Left forelimb (tissue), 1 donor: ENCODE results near the gene PAQR3.

Source experiments
- DNase-seq: peaks from one replicate; pipeline ENCODE4 v3.0.0-alpha.2; 2018; ENCODE audit warnings: low spot score

PAQR3 gene

GRCh38 chr4:78938868-78939666, at the start of gene PAQR3:
Gene PAQR3 (minus strand): TSS chr4:78939438. CDS start chr4:78939224, 214 bp downstream.
- DNase-seq, result peak; percentile 90

DNA sequence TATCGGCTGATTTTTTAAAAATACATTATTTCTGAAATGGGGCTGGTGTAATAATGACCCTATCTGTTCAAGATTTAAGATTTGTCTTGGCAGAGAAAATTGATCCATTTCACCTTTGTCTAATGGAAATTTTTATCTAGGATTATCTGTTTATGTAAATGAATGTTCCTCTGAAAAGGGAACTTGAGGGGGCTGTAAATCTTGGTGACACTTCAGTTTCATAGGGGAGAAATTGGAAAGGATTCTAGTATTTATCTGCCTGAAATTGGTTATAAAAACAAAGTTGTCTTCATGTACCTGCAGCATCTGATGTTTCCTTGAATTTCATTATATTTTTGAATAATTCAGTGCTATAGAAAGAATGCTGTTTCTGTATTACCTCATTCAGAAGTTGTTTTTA, 48.4 kb upstream of the PAQR3 start:
- DNase-seq, result no peak

DNA sequence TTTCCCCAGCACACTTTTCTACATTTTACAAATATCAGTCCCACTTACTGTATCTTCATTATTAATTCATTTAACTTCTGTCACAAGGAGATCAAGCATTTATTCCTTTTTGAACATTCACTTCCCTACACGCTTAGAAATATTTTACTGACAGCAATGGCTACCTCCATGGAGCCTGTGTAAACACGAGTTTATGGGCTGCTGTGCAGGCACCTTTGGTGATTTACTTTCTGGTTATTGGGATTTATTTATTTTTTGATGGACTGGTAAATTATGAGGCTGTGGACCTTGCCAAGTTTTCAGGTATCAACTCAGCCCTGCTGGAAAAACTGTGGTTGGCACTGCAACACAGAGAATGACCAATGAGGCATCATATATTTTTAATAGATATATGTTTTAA, 45.4 kb upstream of the PAQR3 start:
- DNase-seq, result no peak

DNA sequence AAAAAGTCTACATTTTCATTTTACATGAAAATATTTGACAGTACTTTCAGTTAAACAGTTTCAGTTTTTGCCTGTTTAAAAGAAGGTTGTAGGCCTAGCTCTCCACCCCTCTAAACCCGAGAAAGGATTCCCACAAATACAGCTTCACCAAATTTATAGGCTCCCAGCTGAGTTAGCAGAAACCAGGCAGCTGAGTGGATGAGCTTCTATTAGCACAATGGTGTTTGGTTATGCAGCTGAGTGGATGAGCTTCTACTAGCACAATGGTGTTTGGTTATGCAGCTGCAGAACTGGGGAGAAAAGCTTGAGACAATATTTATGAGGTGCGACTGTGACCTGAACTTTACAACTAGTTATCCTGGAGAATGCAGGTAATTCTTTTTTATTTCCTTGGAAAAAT, 36.6 kb upstream of the PAQR3 start:
- no peak for DNase-seq

GRCh38 chr4:78971776-78972175, 32.5 kb upstream of the PAQR3 start:
- no peak for DNase-seq

- no peak for DNase-seq
Observed at GRCh38 chr4:78971326-78971725, 32.1 kb upstream of the PAQR3 start.

DNA sequence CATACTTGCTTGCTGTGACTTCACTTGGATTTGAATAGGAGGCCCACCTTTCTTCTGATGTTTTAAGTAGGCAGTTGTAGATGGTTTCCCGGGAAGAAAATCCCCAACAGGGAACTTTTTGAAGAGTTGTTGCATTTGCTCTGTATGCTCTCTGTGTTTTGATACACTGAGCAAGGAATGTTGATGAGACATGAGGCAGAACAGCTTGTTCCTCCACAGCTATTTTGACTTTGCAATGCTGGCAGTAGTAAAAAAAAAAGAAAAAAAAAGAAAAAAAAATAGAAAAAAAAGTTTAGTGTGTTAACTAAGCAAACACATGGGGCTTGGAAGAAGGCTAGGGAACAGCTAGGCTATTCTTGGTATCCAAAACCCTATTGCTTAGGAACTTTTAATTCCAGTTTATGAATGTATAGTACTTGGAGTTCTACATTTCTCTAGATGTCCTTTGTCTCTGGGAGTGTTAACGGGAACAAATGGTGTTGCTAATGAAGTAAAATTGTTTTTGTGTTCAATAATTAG, 23.4 kb upstream of the PAQR3 start:
- DNase-seq, result no peak

- DNase-seq, result no peak
Observed at GRCh38 chr4:78960926-78961325, 21.7 kb upstream of the PAQR3 start.

- no peak for DNase-seq
Observed at GRCh38 chr4:78956975-78957374, 17.7 kb upstream of the PAQR3 start.

DNA sequence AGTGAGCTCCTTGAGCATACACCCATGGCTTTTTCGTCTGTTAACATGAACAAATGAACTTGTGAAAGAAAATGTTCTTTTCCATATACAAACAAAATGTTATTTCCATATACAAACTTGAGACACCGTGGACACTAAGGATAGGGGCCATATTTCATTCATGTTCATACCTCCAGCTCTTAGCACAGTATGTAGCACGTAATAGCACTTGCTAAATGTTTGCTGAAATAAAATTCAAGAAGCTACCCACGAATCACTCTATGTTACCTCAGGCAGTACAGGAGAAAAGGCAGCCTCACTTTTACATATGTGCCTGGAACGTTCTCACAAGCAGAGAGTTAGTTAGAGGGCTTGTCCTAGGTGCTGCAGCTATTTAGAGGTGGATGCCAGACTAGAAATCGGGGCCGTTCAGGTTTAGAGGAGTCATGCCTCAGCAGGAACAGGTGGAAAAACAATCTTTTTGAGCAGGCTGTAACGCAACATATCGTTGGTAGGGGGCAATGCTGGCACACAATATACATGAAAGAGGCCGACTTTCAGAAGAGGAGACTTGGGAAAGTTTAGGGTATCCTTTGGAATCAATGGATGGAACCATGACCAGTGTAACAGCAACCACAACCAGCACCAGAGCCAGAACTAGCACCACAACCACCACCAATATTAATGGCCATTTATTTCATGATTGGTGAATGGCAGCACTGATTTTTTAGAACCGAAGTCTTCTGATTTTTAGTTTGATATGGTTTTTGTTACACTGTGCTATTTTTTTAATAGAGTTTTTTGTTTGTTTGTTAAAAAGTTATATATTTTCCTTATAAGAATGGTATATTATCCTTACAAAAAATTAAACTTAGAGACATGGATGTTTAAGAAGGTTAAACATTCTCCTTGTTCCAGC, 14.8 kb upstream of the PAQR3 start:
- DNase-seq, result no peak

GRCh38 chr4:78953231-78953630, 14.0 kb upstream of the PAQR3 start:
- DNase-seq, result no peak

DNA sequence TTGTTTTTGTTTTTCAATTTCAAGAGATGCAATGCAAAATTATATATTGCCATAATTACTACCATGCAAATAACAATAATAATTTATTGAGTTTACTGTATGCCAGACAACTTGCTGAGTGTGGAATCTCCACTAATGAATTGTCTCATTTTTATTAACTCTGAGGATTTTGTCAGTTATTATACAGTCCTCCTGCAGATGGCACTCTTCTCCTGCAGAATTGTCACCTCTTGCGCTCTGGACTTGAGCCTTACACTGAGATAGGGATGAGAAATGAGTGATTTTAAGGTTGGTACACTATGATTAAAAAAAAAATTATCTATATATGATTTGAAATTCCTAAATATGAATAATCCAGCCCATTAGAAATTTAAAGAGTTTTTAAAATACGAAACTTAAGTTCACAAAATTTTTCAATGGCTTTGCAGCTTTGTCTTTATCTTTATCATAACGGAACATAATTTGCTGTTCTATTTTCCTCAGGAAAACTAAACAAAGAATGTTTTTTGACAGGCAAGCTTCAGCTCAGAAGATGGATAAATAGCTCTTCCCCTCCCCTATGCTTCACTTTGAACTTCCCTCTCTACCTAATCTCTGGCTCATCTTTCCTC, 12.7 kb upstream of the PAQR3 start:
- DNase-seq, result no peak

- no peak for DNase-seq
Observed at GRCh38 chr4:78949735-78950134, 10.5 kb upstream of the PAQR3 start.

- DNase-seq, result no peak
Observed at GRCh38 chr4:78945651-78946179, 6.5 kb upstream of the PAQR3 start.

DNA sequence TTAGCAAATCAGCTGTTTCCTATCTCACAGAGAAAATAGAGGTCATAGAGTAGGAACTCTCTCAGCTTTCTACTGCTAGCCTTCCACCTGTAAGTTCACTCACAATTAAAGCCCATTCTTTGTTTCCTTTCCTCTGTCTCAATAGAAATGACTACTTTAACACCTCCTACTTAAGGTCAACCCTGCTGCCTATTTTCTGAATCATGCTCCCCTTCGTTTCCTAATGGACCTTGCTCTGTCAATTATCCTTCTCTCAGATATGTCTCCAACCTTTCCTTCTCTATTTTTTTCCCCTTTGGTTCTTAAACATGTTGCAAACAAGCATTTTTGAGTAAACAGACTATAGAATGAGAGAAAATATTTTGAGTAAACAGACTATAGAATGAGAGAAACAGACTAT, 5.1 kb upstream of the PAQR3 start:
- no peak for DNase-seq

DNA sequence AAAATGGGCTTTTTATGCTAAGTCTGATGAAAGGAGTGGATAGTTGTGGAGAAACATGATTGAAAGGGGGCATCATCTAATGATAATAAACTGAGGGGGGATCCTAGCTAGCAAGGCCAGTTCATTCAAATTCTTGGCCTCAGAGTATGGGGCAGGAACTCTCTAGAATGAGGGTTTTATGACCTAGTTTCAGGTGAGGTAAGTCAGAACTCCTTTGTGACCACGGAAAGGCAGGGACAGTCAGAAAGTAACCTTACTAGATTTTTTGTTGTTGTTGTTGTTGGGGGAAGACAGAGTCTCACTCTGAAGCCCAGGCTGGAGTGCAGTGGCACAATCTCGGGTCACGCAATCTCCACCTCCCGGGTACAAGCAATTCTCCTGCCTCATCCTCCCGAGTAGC, 1.5 kb upstream of the PAQR3 start:
- DNase-seq, result no peak

DNA sequence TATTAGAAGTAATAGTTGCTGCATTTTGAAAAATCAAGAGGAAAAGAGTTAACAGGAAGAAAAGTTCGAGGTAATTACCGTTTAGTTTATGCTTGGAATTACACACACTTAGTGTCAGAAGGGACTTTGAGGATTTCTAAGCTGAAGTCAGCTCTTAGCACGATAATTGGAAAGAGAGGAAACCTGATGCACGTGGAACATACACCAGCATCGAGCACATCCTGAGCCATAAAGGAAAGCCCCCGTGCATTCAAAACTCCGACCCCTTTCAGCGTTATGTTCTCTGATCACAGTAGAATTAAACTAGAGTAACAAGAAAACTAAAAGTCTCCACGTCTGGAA, 400 bp upstream of the PAQR3 start:
- no peak for DNase-seq

- no peak for DNase-seq
Observed at GRCh38 chr4:78938474-78938867, 767 bp downstream of the PAQR3 start.

GRCh38 chr4:78937837-78938236, 1.4 kb downstream of the PAQR3 start:
- no peak for DNase-seq

- no peak for DNase-seq
Observed at GRCh38 chr4:78936989-78937388, 2.2 kb downstream of the PAQR3 start.

- DNase-seq, result no peak
Observed at GRCh38 chr4:78930016-78930629, 9.1 kb downstream of the PAQR3 start.

- DNase-seq, result no peak
Observed at GRCh38 chr4:78928835-78929234, 10.4 kb downstream of the PAQR3 start.
